Kidney epithelial cell (primary cell): ENCODE results near the gene BIRC7. TPM values are rescaled to one million over a fixed set of nuclear protein-coding genes. Genes with fewer than 3 reads are reported as not detected.

Experiments used
- DNase-seq: peaks from one replicate; pipeline ENCODE4 v3.0.0-alpha.2; 2010; ENCODE audit warnings: low read depth
- H3K27me3 ChIP-seq: 2 replicates; pipeline ENCODE4 v1.6.0; 2011; ENCODE audit warnings: low read length; ENCODE audit not compliant: control insufficient read depth, insufficient read depth
- H3K36me3 ChIP-seq: 2 replicates; pipeline ENCODE4 v1.5.1; 2011; ENCODE audit warnings: low read length; ENCODE audit not compliant: control insufficient read depth, insufficient read depth
- H3K4me3 ChIP-seq: 2 replicates; pipeline ENCODE4 v1.5.1; 2011; ENCODE audit warnings: low read depth, mild to moderate bottlenecking, control low read depth, low read length
- total RNA-seq: library from RNA; depleted of rRNA; stranded (reverse); fragments of >200 nt; gene quantifications from 2 replicates; pipeline ENCODE4 v1.2.3, GENCODE V29; 2015
- TF ChIP-seq, protein P1 (sequence below): IDR thresholded peaks from 2 replicates; pipeline ENCODE4 v1.5.1; 2011; ENCODE audit warnings: mild to moderate bottlenecking, moderate library complexity, low read length, control low read depth, inconsistent platforms; ENCODE audit not compliant: insufficient read depth, poor library complexity, severe bottlenecking

Gene BIRC7
- total RNA-seq, 1 donor from 2014 or later = 12.8 TPM

DNA sequence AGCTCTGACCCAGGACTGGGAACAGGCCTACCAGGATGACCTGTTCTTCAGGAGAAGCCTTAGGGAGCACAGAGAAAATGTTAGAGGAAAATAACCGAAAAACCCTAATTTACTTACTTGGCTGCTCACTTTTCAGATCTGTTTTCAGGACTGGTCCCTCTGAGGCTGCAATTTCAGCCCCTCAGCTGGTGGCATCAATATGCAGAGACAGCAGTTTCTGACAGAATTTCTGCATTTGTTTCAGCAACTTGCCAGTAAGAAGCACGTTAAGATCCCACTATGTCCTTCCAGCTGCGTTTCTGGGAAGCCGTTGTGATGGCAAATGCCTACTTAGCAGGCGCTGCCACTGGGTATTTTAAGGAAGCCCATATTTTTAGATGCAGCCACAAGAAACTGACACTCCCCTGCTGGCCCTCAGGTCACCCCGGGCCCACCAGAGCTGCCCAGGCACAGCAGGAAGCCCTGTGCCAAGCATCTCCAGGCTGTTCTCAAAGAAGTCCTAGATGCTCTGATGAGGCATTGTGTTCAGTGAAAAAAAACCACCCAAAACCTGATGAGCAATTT, 27.3 kb upstream of the BIRC7 start:
- peaks cover 5% of the 10 kb centered on the region for H3K36me3 ChIP-seq
- H3K27me3 ChIP-seq = no peaks in the 10 kb centered on the region
- TF ChIP-seq, protein P1, sequence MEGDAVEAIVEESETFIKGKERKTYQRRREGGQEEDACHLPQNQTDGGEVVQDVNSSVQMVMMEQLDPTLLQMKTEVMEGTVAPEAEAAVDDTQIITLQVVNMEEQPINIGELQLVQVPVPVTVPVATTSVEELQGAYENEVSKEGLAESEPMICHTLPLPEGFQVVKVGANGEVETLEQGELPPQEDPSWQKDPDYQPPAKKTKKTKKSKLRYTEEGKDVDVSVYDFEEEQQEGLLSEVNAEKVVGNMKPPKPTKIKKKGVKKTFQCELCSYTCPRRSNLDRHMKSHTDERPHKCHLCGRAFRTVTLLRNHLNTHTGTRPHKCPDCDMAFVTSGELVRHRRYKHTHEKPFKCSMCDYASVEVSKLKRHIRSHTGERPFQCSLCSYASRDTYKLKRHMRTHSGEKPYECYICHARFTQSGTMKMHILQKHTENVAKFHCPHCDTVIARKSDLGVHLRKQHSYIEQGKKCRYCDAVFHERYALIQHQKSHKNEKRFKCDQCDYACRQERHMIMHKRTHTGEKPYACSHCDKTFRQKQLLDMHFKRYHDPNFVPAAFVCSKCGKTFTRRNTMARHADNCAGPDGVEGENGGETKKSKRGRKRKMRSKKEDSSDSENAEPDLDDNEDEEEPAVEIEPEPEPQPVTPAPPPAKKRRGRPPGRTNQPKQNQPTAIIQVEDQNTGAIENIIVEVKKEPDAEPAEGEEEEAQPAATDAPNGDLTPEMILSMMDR = no peak
- DNase-seq = no peak
- no peak overlapping the region for H3K4me3 ChIP-seq

DNA sequence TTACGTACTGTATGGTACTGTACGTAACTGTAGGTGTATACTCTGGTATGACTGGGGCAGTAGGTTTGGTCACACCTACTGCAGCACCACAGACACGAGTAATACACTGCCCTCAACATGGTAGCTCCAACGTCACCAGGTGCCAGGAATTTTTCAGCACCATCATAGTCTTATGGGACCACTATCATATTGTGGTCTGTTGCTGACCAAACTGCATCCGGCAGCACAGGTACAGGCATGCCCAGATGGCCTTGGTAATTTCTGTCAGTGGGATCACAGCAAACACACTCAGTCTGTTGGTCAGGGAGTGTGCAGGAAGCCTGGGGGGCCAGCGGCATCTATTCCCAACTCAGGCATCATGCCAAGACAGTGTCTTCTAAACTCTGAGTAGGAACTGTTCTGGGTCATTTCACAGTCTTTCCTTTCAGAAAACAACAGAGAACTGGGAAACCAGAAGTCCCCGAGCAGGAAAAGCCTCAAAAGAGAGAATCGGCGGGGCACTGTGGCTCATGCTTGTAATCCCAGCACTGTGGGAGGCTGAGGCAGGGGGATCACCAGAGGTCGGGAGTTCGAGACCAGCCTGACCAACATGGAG, 25.6 kb upstream of the BIRC7 start:
- Histone ChIP-seq H3K27me3 (no peaks in the 10 kb centered on the region), H3K36me3 (peaks cover 7% of the 10 kb centered on the region), H3K4me3 (no peak overlapping the region)
- TF ChIP-seq, protein P1 = no peak
- DNase-seq = no peak

DNA sequence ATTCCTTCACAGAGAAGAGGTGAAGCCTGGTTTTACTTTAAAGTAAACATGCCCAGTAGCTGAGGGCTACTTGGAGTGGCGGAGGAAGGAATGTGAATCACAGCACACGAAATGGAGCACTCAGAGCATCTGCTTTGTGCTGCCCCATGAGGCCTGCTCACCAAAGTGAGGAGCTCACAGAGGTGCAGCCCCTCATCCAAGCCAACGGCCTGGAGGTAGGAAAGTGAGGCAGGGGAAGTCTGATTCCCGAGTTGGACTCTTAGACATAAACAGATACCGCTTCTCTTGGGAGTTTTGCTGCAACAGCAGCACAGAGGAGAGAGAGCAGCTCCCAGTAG, 23.3 kb upstream of the BIRC7 start:
- DNase-seq = no peak
- H3K36me3 ChIP-seq = peaks cover 7% of the 10 kb centered on the region
- H3K27me3 ChIP-seq = no peaks in the 10 kb centered on the region
- TF ChIP-seq, protein P1 = no peak
- H3K4me3 ChIP-seq = no peak overlapping the region

DNA sequence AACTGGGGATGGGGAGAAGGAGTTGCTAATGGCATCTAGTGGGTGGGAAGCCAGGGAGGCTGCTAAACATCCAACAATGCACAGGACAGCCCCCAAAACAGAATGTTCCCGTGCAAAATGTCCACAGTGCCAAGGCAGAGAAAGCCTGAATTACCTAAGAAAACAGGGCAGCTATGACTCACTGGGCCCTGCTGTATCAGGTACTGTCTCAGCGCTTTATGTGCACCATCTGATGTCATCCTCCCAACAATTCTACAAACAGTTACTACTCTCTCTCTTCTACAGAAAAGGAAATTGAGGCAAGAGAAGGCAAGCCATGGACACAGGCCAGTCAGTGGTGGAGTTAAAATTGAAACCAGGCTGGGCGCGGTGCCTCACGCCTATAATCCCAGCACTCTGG, 22.9 kb upstream of the BIRC7 start:
- Histone ChIP-seq H3K27me3 (no peaks in the 10 kb centered on the region), H3K4me3 (no peak overlapping the region), H3K36me3 (peaks cover 7% of the 10 kb centered on the region)
- TF ChIP-seq, protein P1 = no peak
- DNase-seq = no peak

DNA sequence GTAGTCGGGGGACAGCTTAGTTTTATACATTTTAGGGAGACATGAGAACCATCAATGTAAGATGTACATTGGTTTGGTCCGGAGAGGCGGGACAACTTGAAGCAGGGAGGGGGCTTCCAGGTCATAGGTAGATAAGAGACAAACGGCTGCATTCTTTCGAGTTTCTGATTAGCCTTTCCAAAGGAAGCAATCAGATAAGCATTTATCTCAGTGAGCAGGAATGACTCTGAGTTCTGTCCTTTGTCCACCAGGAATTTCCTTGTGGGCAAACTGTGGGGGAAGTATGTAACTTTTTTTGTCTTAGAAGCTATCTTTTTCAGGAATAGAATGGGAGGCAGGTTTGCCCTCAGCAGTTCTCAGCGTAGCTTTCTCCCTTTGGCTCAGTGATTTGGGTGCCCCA, 21.2 kb upstream of the BIRC7 start:
- TF ChIP-seq, protein P1 = no peak
- peaks cover 4% of the 10 kb centered on the region for H3K36me3 ChIP-seq
- no peaks in the 10 kb centered on the region for H3K27me3 ChIP-seq
- H3K4me3 ChIP-seq = no peak overlapping the region
- no peak for DNase-seq
